Left forelimb (tissue), 1 donor: ENCODE data around the gene ZP1.
"Not testable (repeated sequence)": the region's sequence is repeated elsewhere in the genome, so short reads cannot be mapped to it uniquely, and the experiment has no call there.

Source experiments
- DNase-seq: peaks from one replicate; pipeline ENCODE4 v3.0.0-alpha.2; 2018; ENCODE audit warnings: low spot score

The ZP1 gene

GRCh38 chr11:60866911-60867870 lies at the start of gene ZP1:
Gene ZP1 (plus strand): TSS chr11:60867542. CDS start chr11:60867562, 20 bp downstream.
- DNase-seq: no peak

GRCh38 chr11:60818057-60818456 lies 49.3 kb upstream of the ZP1 start:
- no peak for DNase-seq

- DNase-seq: no peak
Measured at GRCh38 chr11:60821827-60822599, 45.3 kb upstream of the ZP1 start.

GRCh38 chr11:60823745-60824306 lies 43.5 kb upstream of the ZP1 start:
- DNase-seq: not testable (repeated sequence)

- no peak for DNase-seq
Measured at GRCh38 chr11:60825118-60825517, 42.2 kb upstream of the ZP1 start.

- DNase-seq: no peak
Measured at GRCh38 chr11:60825790-60826189, 41.6 kb upstream of the ZP1 start.

GRCh38 chr11:60830478-60831142 lies 36.7 kb upstream of the ZP1 start:
- no peak for DNase-seq

- peak; percentile 81 for DNase-seq
Measured at GRCh38 chr11:60831143-60831500, 36.2 kb upstream of the ZP1 start.

GRCh38 chr11:60831501-60832079 lies 35.8 kb upstream of the ZP1 start:
- no peak for DNase-seq

- DNase-seq: no peak
Measured at GRCh38 chr11:60834742-60835533, 32.4 kb upstream of the ZP1 start.

- no peak for DNase-seq
Measured at GRCh38 chr11:60835534-60835846, 31.9 kb upstream of the ZP1 start.

- no peak for DNase-seq
Measured at GRCh38 chr11:60836866-60837515, 30.4 kb upstream of the ZP1 start.

GRCh38 chr11:60838132-60838531 lies 29.2 kb upstream of the ZP1 start:
- DNase-seq: no peak

GRCh38 chr11:60840470-60841430 lies 26.6 kb upstream of the ZP1 start:
- peak; percentile 78 for DNase-seq

- peak; percentile 99 for DNase-seq
Measured at GRCh38 chr11:60841797-60842667, 25.3 kb upstream of the ZP1 start, which contains the start of gene CCDC86. Gene CCDC86 (plus strand): TSS chr11:60842113. CDS start chr11:60842125, 12 bp downstream.

GRCh38 chr11:60842668-60843600 lies 24.4 kb upstream of the ZP1 start:
- DNase-seq: no peak
